ENCODE data around the gene PARK7. TPM values are rescaled to one million over a fixed set of nuclear protein-coding genes. Genes with fewer than 3 reads are reported as not detected.

The PARK7 gene
- total RNA-seq, 1 experiment from 2014 or later = 448 TPM

- intact Hi-C loops (cut with micrococcal nuclease; ENCODE audit: unreplicated experiment) = no loop called here
- peaks cover 50% of the 10 kb centered on the region for H3K4me1 ChIP-seq (ENCODE audit: control insufficient read depth, insufficient read depth, low read length)
- no peaks in the 10 kb centered on the region for H3K36me3 ChIP-seq (ENCODE audit: control insufficient read depth, insufficient read depth, low read length)
- BruUV-seq (replicated peaks) = no TSS peak
- POLR2A ChIA-PET = interaction anchor here (0.6 kb wide), 1 partner anchor 9 kb away, joined by 3 read pairs; no protein-coding TSS in a partner anchor
- DNase-seq (ENCODE audit: low read depth, low spot score) (no peak), ATAC-seq (no peak)
- peak overlapping the region; percentile 98 for H3K27ac ChIP-seq (ENCODE audit: low read length)
- CTCF ChIA-PET = no interaction called here
- in situ Hi-C loops (cut with HindIII; ENCODE audit: low pct_unique_long_range_greater_than_20kb, low sequenced_read_pairs) = no loop called here
- no peak overlapping the region for H3K4me3 ChIP-seq (ENCODE audit: low read depth in 2 of 2, low read length in 2 of 2)
- no peaks in the 10 kb centered on the region for H3K9me3 ChIP-seq (ENCODE audit: control insufficient read depth, insufficient read depth, low read depth, low read length)
- TF ChIP-seq POLR2AphosphoS5 (IDR thresholded peaks at IDR 0.05; ENCODE audit: low read depth, low read length) (peak; percentile 13), REST (IDR thresholded peaks at IDR 0.05; ENCODE audit: insufficient read depth in 1 of 2, low read depth in 2 of 2, low read length in 1 of 2) (no peak)
- no peaks in the 10 kb centered on the region for H3K27me3 ChIP-seq (ENCODE audit: control insufficient read depth, insufficient read depth, low read length)
Measured at GRCh38 chr1:8002329-8002910, 40.9 kb downstream of the PARK7 start.

- peaks cover 55% of the 10 kb centered on the region for H3K4me1 ChIP-seq (ENCODE audit: control insufficient read depth, insufficient read depth, low read length)
- no TSS peak for BruUV-seq (replicated peaks)
- ChIA-PET POLR2A (no interaction called here), CTCF (no interaction called here)
- TF ChIP-seq CTCF (IDR thresholded peaks at IDR 0.05) (no peak), SIN3A (IDR thresholded peaks at IDR 0.05; ENCODE audit: borderline replicate concordance, insufficient read depth, low read depth, low read length) (no peak), REST (IDR thresholded peaks at IDR 0.05; ENCODE audit: insufficient read depth in 1 of 2, low read depth in 2 of 2, low read length in 1 of 2) (no peak), POLR2AphosphoS5 (IDR thresholded peaks at IDR 0.05; ENCODE audit: low read depth, low read length) (no peak), TCF7L2 (IDR thresholded peaks at IDR 0.05; ENCODE audit: low read depth, low read length) (no peak)
- H3K27me3 ChIP-seq (ENCODE audit: control insufficient read depth, insufficient read depth, low read length) = no peaks in the 10 kb centered on the region
- DNase-seq (ENCODE audit: low read depth, low spot score) = no peak
- no peak overlapping the region for H3K4me3 ChIP-seq (ENCODE audit: low read depth in 2 of 2, low read length in 2 of 2)
- H3K27ac ChIP-seq (ENCODE audit: low read length) = peak overlapping the region; percentile 98
- in situ Hi-C loops (cut with HindIII; ENCODE audit: low pct_unique_long_range_greater_than_20kb, low sequenced_read_pairs) (no loop called here), intact Hi-C loops (cut with micrococcal nuclease; ENCODE audit: unreplicated experiment) (no loop called here)
- ATAC-seq = no peak
- no peaks in the 10 kb centered on the region for H3K9me3 ChIP-seq (ENCODE audit: control insufficient read depth, insufficient read depth, low read depth, low read length)
- H3K36me3 ChIP-seq (ENCODE audit: control insufficient read depth, insufficient read depth, low read length) = no peaks in the 10 kb centered on the region
Measured at GRCh38 chr1:8002921-8003320, 41.4 kb downstream of the PARK7 start.

All from Panc1 (cell line).